DOHH2 (cell line): ENCODE data around the gene GMDS.

ENCODE experiments used
- H3F3A ChIP-seq: fragments of 200-600 bp; sonication (generic), shearing (Covaris generic); 2 replicates; pipeline ENCODE4 v1.6.0; 2016; ENCODE audit warnings: antibody characterized with exemption, mild to moderate bottlenecking; ENCODE audit not compliant: control insufficient read depth, insufficient read depth
- H3K27ac ChIP-seq: fragments of 200-600 bp; sonication (generic); 2 replicates; pipeline ENCODE4 v1.5.1; 2014; ENCODE audit warnings: low read depth, mild to moderate bottlenecking, low read length, moderate library complexity
- H3K27me3 ChIP-seq: fragments of 200-600 bp; sonication (generic); 2 replicates; pipeline ENCODE4 v1.6.1; 2014; ENCODE audit warnings: mild to moderate bottlenecking, low read length, mixed read lengths; ENCODE audit not compliant: control insufficient read depth
- H3K36me3 ChIP-seq: fragments of 200-600 bp; sonication (generic); 2 replicates; pipeline ENCODE4 v1.6.1; 2014; ENCODE audit warnings: mild to moderate bottlenecking, low read length, moderate library complexity, mixed read lengths; ENCODE audit not compliant: control insufficient read depth
- H3K4me1 ChIP-seq: fragments of 200-600 bp; sonication (generic); 2 replicates; pipeline ENCODE4 v1.6.1; 2014; ENCODE audit warnings: mild to moderate bottlenecking, low read length, mixed read lengths; ENCODE audit not compliant: control insufficient read depth
- H3K4me2 ChIP-seq: fragments of 200-600 bp; sonication (generic); 2 replicates; pipeline ENCODE4 v1.6.0; 2014; ENCODE audit warnings: mild to moderate bottlenecking, low read length, moderate library complexity
- H3K4me3 ChIP-seq: fragments of 200-600 bp; sonication (generic); 2 replicates; pipeline ENCODE4 v1.5.1; 2014; ENCODE audit warnings: mild to moderate bottlenecking, low read length, mixed read lengths
- H3K79me2 ChIP-seq: fragments of 200-600 bp; sonication (generic); 2 replicates; pipeline ENCODE4 v1.6.1; 2014; ENCODE audit warnings: mild to moderate bottlenecking, low read length, mixed read lengths; ENCODE audit not compliant: control insufficient read depth
- H3K9me2 ChIP-seq: fragments of 200-600 bp; sonication (generic); replicated peaks from 2 replicates; pipeline ENCODE4 v1.6.1; 2014; ENCODE audit warnings: mild to moderate bottlenecking, low read length, mixed read lengths; ENCODE audit not compliant: control insufficient read depth
- H3K9me3 ChIP-seq: fragments of 200-600 bp; sonication (generic); 2 replicates; pipeline ENCODE4 v1.6.1; 2014; ENCODE audit warnings: antibody characterized with exemption, low read length, mixed read lengths; ENCODE audit not compliant: control insufficient read depth, insufficient read depth
- H4K20me1 ChIP-seq: fragments of 200-600 bp; sonication (generic); 2 replicates; pipeline ENCODE4 v1.6.0; 2014; ENCODE audit warnings: low read depth, mild to moderate bottlenecking, antibody characterized with exemption, low read length, moderate library complexity; ENCODE audit not compliant: control insufficient read depth, insufficient read depth
- EZH2phosphoT487 ChIP-seq: fragments of 200-600 bp; sonication (generic); IDR thresholded peaks from 2 replicates; pipeline ENCODE4 v1.6.1; 2017; ENCODE audit warnings: borderline replicate concordance, mild to moderate bottlenecking, antibody characterized with exemption, low read length, moderate library complexity, mixed read lengths
- TF ChIP-seq, protein P1 (sequence below): fragments of 200-600 bp; sonication (generic); IDR thresholded peaks from one replicate; pipeline ENCODE4 v1.5.1; 2014; ENCODE audit warnings: antibody characterized with exemption, mild to moderate bottlenecking, low read depth, low read length; ENCODE audit not compliant: poor library complexity, severe bottlenecking

The GMDS gene

GRCh38 chr6:2111162-2111677, 134.2 kb downstream of the GMDS start:
- no peaks in the 10 kb centered on the region for H3K27me3 ChIP-seq

DNA sequence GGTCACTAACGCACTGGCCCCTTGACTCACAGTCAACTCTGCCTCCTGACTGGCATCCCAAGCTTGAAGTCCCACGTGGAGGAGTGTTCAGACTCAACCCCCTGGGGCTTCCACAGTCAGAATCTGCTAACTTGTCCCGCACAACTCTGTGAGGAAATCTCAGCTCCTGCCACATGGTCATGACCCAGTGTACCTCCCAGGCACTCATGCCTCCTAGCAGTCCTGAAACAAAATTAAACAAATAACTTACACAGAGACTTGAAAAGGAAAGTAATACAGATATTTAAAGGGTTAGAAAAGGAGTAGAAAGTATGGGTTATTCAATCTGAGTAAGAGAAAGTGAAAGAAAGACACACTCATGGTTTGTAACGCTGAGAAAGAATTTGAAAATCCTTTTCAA, 134.9 kb downstream of the GMDS start:
- Histone ChIP-seq H3K79me2 (no peaks in the 10 kb centered on the region), H3K27me3 (no peaks in the 10 kb centered on the region), H3K36me3 (no peaks in the 10 kb centered on the region), H3K4me1 (no peaks in the 10 kb centered on the region), H3K4me2 (no peak overlapping the region), H3K9me2 (no peaks in the 10 kb centered on the region), H3F3A (0 out of 2 replicates have a peak, but pooled peaks cover 2% of the 10 kb centered on the region), H4K20me1 (no peaks in the 10 kb centered on the region), H3K4me3 (no peak overlapping the region), H3K27ac (no peak overlapping the region), H3K9me3 (no peaks in the 10 kb centered on the region)
- TF ChIP-seq, protein P1, sequence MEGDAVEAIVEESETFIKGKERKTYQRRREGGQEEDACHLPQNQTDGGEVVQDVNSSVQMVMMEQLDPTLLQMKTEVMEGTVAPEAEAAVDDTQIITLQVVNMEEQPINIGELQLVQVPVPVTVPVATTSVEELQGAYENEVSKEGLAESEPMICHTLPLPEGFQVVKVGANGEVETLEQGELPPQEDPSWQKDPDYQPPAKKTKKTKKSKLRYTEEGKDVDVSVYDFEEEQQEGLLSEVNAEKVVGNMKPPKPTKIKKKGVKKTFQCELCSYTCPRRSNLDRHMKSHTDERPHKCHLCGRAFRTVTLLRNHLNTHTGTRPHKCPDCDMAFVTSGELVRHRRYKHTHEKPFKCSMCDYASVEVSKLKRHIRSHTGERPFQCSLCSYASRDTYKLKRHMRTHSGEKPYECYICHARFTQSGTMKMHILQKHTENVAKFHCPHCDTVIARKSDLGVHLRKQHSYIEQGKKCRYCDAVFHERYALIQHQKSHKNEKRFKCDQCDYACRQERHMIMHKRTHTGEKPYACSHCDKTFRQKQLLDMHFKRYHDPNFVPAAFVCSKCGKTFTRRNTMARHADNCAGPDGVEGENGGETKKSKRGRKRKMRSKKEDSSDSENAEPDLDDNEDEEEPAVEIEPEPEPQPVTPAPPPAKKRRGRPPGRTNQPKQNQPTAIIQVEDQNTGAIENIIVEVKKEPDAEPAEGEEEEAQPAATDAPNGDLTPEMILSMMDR = no peak
- no peak for TF ChIP-seq EZH2phosphoT487

More at GRCh38 chr6:2111162-2111677, 134.2 kb downstream of the GMDS start:
- Histone ChIP-seq H3K9me3 (no peaks in the 10 kb centered on the region), H3K79me2 (no peaks in the 10 kb centered on the region), H4K20me1 (no peaks in the 10 kb centered on the region), H3K4me1 (no peaks in the 10 kb centered on the region), H3K4me2 (no peak overlapping the region), H3K4me3 (no peak overlapping the region), H3K36me3 (no peaks in the 10 kb centered on the region), H3K27ac (no peak overlapping the region), H3F3A (no peaks in the 10 kb centered on the region), H3K9me2 (no peaks in the 10 kb centered on the region)
- TF ChIP-seq, protein P1 = no peak
- no peak for TF ChIP-seq EZH2phosphoT487

GRCh38 chr6:2109796-2110195, 135.6 kb downstream of the GMDS start:
- Histone ChIP-seq H3F3A (0 out of 2 replicates have a peak, but pooled peaks cover 2% of the 10 kb centered on the region), H3K27me3 (no peaks in the 10 kb centered on the region), H3K79me2 (no peaks in the 10 kb centered on the region), H3K9me2 (no peaks in the 10 kb centered on the region), H3K4me1 (no peaks in the 10 kb centered on the region), H4K20me1 (no peaks in the 10 kb centered on the region), H3K4me3 (no peak overlapping the region), H3K27ac (no peak overlapping the region), H3K36me3 (no peaks in the 10 kb centered on the region), H3K9me3 (no peaks in the 10 kb centered on the region), H3K4me2 (no peak overlapping the region)
- TF ChIP-seq EZH2phosphoT487 = no peak

- Histone ChIP-seq H3K4me2 (no peak overlapping the region), H3K4me1 (no peaks in the 10 kb centered on the region), H3F3A (0 out of 2 replicates have a peak, but pooled peaks cover 2% of the 10 kb centered on the region), H3K4me3 (no peak overlapping the region), H3K27ac (no peak overlapping the region), H3K9me3 (no peaks in the 10 kb centered on the region), H3K27me3 (no peaks in the 10 kb centered on the region), H3K9me2 (no peaks in the 10 kb centered on the region), H3K36me3 (no peaks in the 10 kb centered on the region), H4K20me1 (no peaks in the 10 kb centered on the region), H3K79me2 (no peaks in the 10 kb centered on the region)
- TF ChIP-seq EZH2phosphoT487 = no peak
- TF ChIP-seq, protein P1 = no peak
These were observed 136.6 kb downstream of the GMDS start for GRCh38 chr6:2108700-2109306.
